Activated naive CD4-positive, alpha-beta T cell (primary cell): ENCODE data around the gene CCER1.
"Not testable (repeated sequence)": the region's sequence is repeated elsewhere in the genome, so short reads cannot be mapped to it uniquely, and the experiment has no call there.

Experiments
- DNase-seq, 4 experiments: peaks; one replicate each; lab custom pipeline; 2025; lab: John Stamatoyannopoulos, UW

Gene CCER1

GRCh38 chr12:90954921-90955320 is at the start of gene CCER1:
CCER1 (minus strand) TSS chr12:90955176; CDS start chr12:90954742, 434 bp downstream.
- no peak for DNase-seq

- DNase-seq: no peak
Measured at GRCh38 chr12:91003737-91004136, 48.8 kb upstream of the CCER1 start.

- DNase-seq: no peak
Measured at GRCh38 chr12:91001306-91001705, 46.3 kb upstream of the CCER1 start.

- no peak for DNase-seq
Measured at GRCh38 chr12:90999966-91000365, 45.0 kb upstream of the CCER1 start.

GRCh38 chr12:90999527-90999926 is 44.6 kb upstream of the CCER1 start:
- DNase-seq: no peak

- no peak for DNase-seq
Measured at GRCh38 chr12:90995010-90995409, 40.0 kb upstream of the CCER1 start.

- DNase-seq: no peak
Measured at GRCh38 chr12:90991952-90992465, 37.0 kb upstream of the CCER1 start.

- DNase-seq: no peak
Measured at GRCh38 chr12:90990611-90991010, 35.6 kb upstream of the CCER1 start.

- DNase-seq: no peak
Measured at GRCh38 chr12:90989686-90990111, 34.7 kb upstream of the CCER1 start.

- no peak for DNase-seq
Measured at GRCh38 chr12:90987520-90987919, 32.5 kb upstream of the CCER1 start.

- no peak for DNase-seq
Measured at GRCh38 chr12:90987101-90987500, 32.1 kb upstream of the CCER1 start.

- not testable (repeated sequence) for DNase-seq
Measured at GRCh38 chr12:90985331-90985730, 30.4 kb upstream of the CCER1 start.

- no peak for DNase-seq
Measured at GRCh38 chr12:90984114-90984513, 29.1 kb upstream of the CCER1 start.

GRCh38 chr12:90982170-90982569 is 27.2 kb upstream of the CCER1 start:
- no peak for DNase-seq

- DNase-seq: no peak
Measured at GRCh38 chr12:90979951-90980350, 25.0 kb upstream of the CCER1 start.

- no peak for DNase-seq
Measured at GRCh38 chr12:90979019-90979418, 24.0 kb upstream of the CCER1 start.

GRCh38 chr12:90978117-90978770 is 23.3 kb upstream of the CCER1 start:
- no peak for DNase-seq

GRCh38 chr12:90977224-90977623 is 22.2 kb upstream of the CCER1 start:
- DNase-seq: no peak

- no peak for DNase-seq
Measured at GRCh38 chr12:90974286-90974685, 19.3 kb upstream of the CCER1 start.

GRCh38 chr12:90972226-90972625 is 17.2 kb upstream of the CCER1 start:
- DNase-seq: no peak

- DNase-seq: no peak
Measured at GRCh38 chr12:90970911-90971310, 15.9 kb upstream of the CCER1 start.

GRCh38 chr12:90970471-90970870 is 15.5 kb upstream of the CCER1 start:
- DNase-seq: no peak

GRCh38 chr12:90969851-90970250 is 14.9 kb upstream of the CCER1 start:
- DNase-seq: no peak

GRCh38 chr12:90969346-90969745 is 14.4 kb upstream of the CCER1 start:
- DNase-seq: no peak
